Measurements from ENCODE around the gene ANKRD18B.
"Not testable (repeated sequence)": the region's sequence is repeated elsewhere in the genome, so short reads cannot be mapped to it uniquely, and the experiment has no call there.

Gene ANKRD18B

GRCh38 chr9:33524306-33524947, 376 bp downstream of the ANKRD18B start:
- peak overlapping the region; percentile 46 for H3K4me3 ChIP-seq (ENCODE audit: control insufficient read depth, low read depth, low read length)
- DNase-seq (ENCODE audit: low read depth) = no peak
- TF ChIP-seq CTCF (conservative IDR thresholded peaks at IDR 0.05; ENCODE audit: control insufficient read depth, insufficient read depth, low read depth, low read length) = no peak

- H3K4me3 ChIP-seq (ENCODE audit: control insufficient read depth, low read depth, low read length); DNase-seq (ENCODE audit: low read depth): not testable (repeated sequence)
These were observed 4.0 kb downstream of the ANKRD18B start for GRCh38 chr9:33528069-33528468.

- not testable (repeated sequence) for H3K4me3 ChIP-seq (ENCODE audit: control insufficient read depth, low read depth, low read length)
These were observed 9.9 kb downstream of the ANKRD18B start for GRCh38 chr9:33533958-33534357.

GRCh38 chr9:33535541-33535940, 11.5 kb downstream of the ANKRD18B start:
- H3K4me3 ChIP-seq (ENCODE audit: control insufficient read depth, low read depth, low read length) = no peak overlapping the region
- TF ChIP-seq CTCF (conservative IDR thresholded peaks at IDR 0.05; ENCODE audit: control insufficient read depth, insufficient read depth, low read depth, low read length) = no peak
- no peak for DNase-seq (ENCODE audit: low read depth)

More at GRCh38 chr9:33533958-33534357, 9.9 kb downstream of the ANKRD18B start:
- not testable (repeated sequence) for DNase-seq (ENCODE audit: low read depth)

GRCh38 chr9:33543463-33543862, 19.4 kb downstream of the ANKRD18B start:
- not testable (repeated sequence) for H3K4me3 ChIP-seq (ENCODE audit: control insufficient read depth, low read depth, low read length)
- DNase-seq (ENCODE audit: low read depth) = peak; percentile 10

GRCh38 chr9:33545715-33546114, 21.7 kb downstream of the ANKRD18B start:
- not testable (repeated sequence) for DNase-seq (ENCODE audit: low read depth); H3K4me3 ChIP-seq (ENCODE audit: control insufficient read depth, low read depth, low read length)

GRCh38 chr9:33548816-33549215, 24.8 kb downstream of the ANKRD18B start:
- DNase-seq (ENCODE audit: low read depth); H3K4me3 ChIP-seq (ENCODE audit: control insufficient read depth, low read depth, low read length): not testable (repeated sequence)

GRCh38 chr9:33549418-33549817, 25.4 kb downstream of the ANKRD18B start:
- H3K4me3 ChIP-seq (ENCODE audit: control insufficient read depth, low read depth, low read length); DNase-seq (ENCODE audit: low read depth): not testable (repeated sequence)

GRCh38 chr9:33551183-33551582, 27.1 kb downstream of the ANKRD18B start:
- not testable (repeated sequence) for DNase-seq (ENCODE audit: low read depth); H3K4me3 ChIP-seq (ENCODE audit: control insufficient read depth, low read depth, low read length)

GRCh38 chr9:33552315-33552725, 28.3 kb downstream of the ANKRD18B start:
- DNase-seq (ENCODE audit: low read depth) = peak; percentile 20
- H3K4me3 ChIP-seq (ENCODE audit: control insufficient read depth, low read depth, low read length) = not testable (repeated sequence)

GRCh38 chr9:33560217-33560616, 36.2 kb downstream of the ANKRD18B start:
- H3K4me3 ChIP-seq (ENCODE audit: control insufficient read depth, low read depth, low read length) = not testable (repeated sequence)
- DNase-seq (ENCODE audit: low read depth) = peak; percentile 1

GRCh38 chr9:33562196-33562595, 38.1 kb downstream of the ANKRD18B start:
- not testable (repeated sequence) for H3K4me3 ChIP-seq (ENCODE audit: control insufficient read depth, low read depth, low read length)
- DNase-seq (ENCODE audit: low read depth) = peak; percentile 8

- not testable (repeated sequence) for H3K4me3 ChIP-seq (ENCODE audit: control insufficient read depth, low read depth, low read length); DNase-seq (ENCODE audit: low read depth)
These were observed 43.7 kb downstream of the ANKRD18B start for GRCh38 chr9:33567776-33568175.

- H3K4me3 ChIP-seq (ENCODE audit: control insufficient read depth, low read depth, low read length); DNase-seq (ENCODE audit: low read depth): not testable (repeated sequence)
These were observed 53.7 kb downstream of the ANKRD18B start for GRCh38 chr9:33577786-33578185.

- not testable (repeated sequence) for H3K4me3 ChIP-seq (ENCODE audit: control insufficient read depth, low read depth, low read length); DNase-seq (ENCODE audit: low read depth)
These were observed 55.9 kb downstream of the ANKRD18B start for GRCh38 chr9:33579996-33580395.

GRCh38 chr9:33582686-33583085, 58.6 kb downstream of the ANKRD18B start:
- peak; percentile 7 for DNase-seq (ENCODE audit: low read depth)
- H3K4me3 ChIP-seq (ENCODE audit: control insufficient read depth, low read depth, low read length) = not testable (repeated sequence)

- DNase-seq (ENCODE audit: low read depth); H3K4me3 ChIP-seq (ENCODE audit: control insufficient read depth, low read depth, low read length): not testable (repeated sequence)
These were observed 62.1 kb downstream of the ANKRD18B start for GRCh38 chr9:33586128-33586527.

Data from fibroblast of mammary gland (primary cell).